Activated T-cell treated with anti-CD3 and anti-CD28 coated beads for 1 hour (primary cell): ENCODE data around the gene VSTM1.

Source experiments
- DNase-seq: peaks from one replicate; pipeline ENCODE4 v3.0.0-alpha.2; 2020; ENCODE audit warnings: low read depth

Gene VSTM1

GRCh38 chr19:54011507-54012211 is 52.0 kb downstream of the VSTM1 start:
- no peak for DNase-seq

- DNase-seq = no peak
These were observed 53.2 kb downstream of the VSTM1 start for GRCh38 chr19:54010474-54010873.

GRCh38 chr19:54009440-54009839 is 54.3 kb downstream of the VSTM1 start:
- no peak for DNase-seq

GRCh38 chr19:54002495-54003315 is 61.0 kb downstream of the VSTM1 start:
- DNase-seq = no peak

- DNase-seq = no peak
These were observed 62.2 kb downstream of the VSTM1 start for GRCh38 chr19:54001496-54001895.

- no peak for DNase-seq
These were observed 64.0 kb downstream of the VSTM1 start for GRCh38 chr19:53999694-54000093.

GRCh38 chr19:53998223-53998622 is 65.5 kb downstream of the VSTM1 start:
- DNase-seq = no peak

GRCh38 chr19:53994811-53995210 is 68.9 kb downstream of the VSTM1 start:
- no peak for DNase-seq

- no peak for DNase-seq
These were observed 70.2 kb downstream of the VSTM1 start for GRCh38 chr19:53993448-53993847.

GRCh38 chr19:53992815-53993214 is 70.9 kb downstream of the VSTM1 start:
- no peak for DNase-seq

GRCh38 chr19:53992211-53992610 is 71.5 kb downstream of the VSTM1 start:
- no peak for DNase-seq

GRCh38 chr19:53991224-53992113 is 72.2 kb downstream of the VSTM1 start, which contains the start of gene CACNG6:
Gene CACNG6 (plus strand): TSS chr19:53991637. CDS start chr19:53992878, 1,241 bp downstream.
- DNase-seq = no peak
